DMS 273 treated with DMSO at 0.1 percent for 48 hours (cell line): Measurements from ENCODE around the gene NOC3L.
"Not testable (repeated sequence)": the region's sequence is repeated elsewhere in the genome, so short reads cannot be mapped to it uniquely, and the experiment has no call there.

ENCODE experiments used
- DNase-seq: peaks from one replicate; lab custom pipeline; 2025; lab: John Stamatoyannopoulos, UW

The NOC3L gene

GRCh38 chr10:94361171-94361794 is 1.5 kb downstream of the NOC3L start:
- peak; percentile 1 for DNase-seq

- no peak for DNase-seq
Observed at GRCh38 chr10:94358480-94358879, 4.3 kb downstream of the NOC3L start.

GRCh38 chr10:94357193-94357592 is 5.5 kb downstream of the NOC3L start:
- no peak for DNase-seq

- no peak for DNase-seq
Observed at GRCh38 chr10:94355841-94356240, 6.9 kb downstream of the NOC3L start.

DNA sequence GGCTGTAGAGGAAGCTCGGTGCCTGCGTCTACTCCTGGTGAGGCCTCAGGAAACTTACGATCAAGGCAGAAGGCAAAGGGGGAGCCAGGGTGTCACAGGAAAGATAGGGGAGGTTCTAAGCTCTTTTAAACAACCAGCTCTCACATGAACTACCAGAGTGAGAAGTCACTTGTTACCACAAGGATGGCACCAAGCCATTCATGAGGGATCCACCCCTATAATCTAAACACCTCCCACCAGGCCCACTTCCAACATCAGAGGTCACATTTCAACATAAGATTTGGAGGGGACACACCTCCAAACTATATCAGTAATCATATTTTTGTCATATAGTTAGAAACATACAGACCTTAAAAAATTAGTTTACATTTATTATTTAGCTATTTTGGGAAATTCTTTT is 9.4 kb downstream of the NOC3L start:
- DNase-seq, result no peak

DNA sequence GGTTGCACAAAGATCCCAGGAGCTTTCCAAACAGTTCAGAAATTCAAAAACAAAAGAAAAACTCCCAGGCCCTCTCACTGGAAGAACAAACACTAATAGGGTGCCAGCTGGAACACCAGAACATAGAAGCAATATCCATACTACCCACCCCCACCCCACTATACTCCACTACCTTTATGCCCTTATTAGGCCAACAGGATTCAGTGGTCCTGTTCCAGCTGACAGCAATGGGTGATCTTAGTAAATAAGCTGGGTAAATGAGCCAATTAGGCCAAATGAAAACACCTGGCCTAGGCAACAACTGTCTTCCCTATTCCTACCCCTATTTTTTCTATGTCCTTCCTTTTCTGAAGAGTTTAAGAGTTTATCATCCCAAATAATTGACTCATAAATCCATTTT is 11.7 kb downstream of the NOC3L start:
- no peak for DNase-seq

- DNase-seq, result not testable (repeated sequence)
Observed at GRCh38 chr10:94350500-94350899, 12.2 kb downstream of the NOC3L start.

DNA sequence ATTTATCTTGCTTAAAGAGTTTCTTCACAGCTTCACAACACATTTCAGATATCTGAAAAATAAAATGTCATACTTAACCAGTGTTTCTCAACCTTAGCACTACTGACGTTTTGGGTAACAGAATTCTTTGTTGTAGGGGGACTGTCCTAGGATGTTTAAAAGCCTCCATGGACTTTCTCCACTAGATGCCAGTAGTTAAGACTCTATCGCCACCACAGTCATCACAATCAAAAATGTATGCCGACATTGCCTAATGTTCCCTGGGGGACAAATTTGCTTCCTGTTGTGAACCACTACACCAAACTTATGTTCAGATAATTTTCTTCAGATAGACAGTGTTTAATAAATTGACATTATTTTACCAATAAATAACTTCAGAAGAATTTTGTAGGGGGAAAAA is 13.4 kb downstream of the NOC3L start:
- DNase-seq, result no peak

GRCh38 chr10:94344522-94345122 is 18.1 kb downstream of the NOC3L start:
- DNase-seq, result no peak

DNA sequence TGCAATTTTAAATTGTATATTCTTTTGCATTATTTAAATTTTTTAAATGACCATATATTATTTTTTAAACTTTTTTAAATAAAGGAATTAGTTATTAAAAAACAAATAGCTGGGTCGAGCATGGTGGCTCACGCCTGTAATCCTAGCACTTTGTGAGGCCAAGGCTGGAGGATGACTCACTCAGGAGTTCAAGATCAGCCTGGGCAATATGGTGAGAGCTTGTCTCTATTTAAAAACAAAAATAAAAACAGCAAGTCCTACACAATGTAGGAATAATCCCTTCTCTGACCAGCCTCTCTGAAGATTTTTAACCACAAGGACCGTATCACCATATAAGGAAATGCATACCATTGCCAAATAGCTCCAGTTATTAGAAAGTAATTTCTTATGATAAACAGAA is 19.6 kb downstream of the NOC3L start:
- no peak for DNase-seq

GRCh38 chr10:94334857-94335256 is 27.9 kb downstream of the NOC3L start:
- DNase-seq, result no peak

DNA sequence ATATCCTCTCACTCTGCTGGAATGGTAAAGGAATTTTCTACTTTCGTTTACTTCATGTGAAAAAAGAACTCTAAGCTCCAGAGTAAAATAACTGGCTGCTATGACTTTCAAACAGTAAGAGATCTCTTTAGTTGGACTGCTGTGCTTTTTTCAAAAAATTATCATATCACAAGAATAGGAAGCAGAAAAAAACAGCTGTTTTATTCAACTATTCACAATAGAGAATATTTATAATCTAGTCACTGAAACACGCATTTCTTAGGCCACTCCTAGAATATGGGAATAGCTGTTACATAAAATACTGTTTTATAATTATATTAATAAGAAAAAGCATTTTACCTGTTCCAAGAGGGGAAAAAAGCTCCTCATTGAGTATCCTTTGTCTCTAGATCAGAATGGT is 29.7 kb downstream of the NOC3L start:
- DNase-seq, result no peak

DNA sequence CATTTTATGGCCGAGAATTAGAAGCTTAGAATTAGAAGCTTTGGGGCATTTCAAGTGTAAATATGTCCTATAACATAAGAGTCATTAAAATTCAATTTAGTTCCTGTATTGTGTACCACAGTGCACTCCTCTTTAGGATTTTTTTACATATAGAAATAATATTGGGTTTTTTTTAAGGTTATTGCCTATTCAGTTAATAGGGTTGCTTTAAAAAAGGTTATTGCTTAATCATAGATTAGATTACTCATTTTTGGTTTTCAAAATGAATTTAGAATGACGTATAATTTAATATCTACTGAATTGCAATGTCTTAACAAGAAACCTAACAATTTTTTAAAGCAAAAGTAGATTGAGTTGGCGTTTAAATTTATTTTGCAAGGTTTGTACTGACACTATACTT is 34.1 kb downstream of the NOC3L start:
- no peak for DNase-seq

DNA sequence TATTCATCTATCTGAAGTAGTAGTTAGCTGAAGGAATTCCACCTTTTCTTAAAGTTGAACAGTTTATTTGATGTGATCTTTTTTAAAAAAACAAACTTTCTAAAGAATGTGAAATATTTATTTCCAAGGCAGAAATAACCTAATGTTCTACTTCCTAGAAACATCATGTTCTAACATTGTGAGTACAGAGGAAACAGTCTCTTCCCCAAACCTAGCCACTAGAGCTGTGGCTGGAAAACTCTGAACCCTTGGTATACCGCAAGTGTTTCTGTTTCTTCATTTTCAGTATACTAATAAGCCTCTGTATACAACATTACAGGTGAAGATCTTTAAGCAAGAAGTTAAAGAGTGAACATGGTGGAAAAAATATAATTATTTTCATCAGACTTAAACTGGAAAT is 35.1 kb downstream of the NOC3L start:
- no peak for DNase-seq

- DNase-seq, result no peak
Observed at GRCh38 chr10:94324609-94325233, 38.0 kb downstream of the NOC3L start.

DNA sequence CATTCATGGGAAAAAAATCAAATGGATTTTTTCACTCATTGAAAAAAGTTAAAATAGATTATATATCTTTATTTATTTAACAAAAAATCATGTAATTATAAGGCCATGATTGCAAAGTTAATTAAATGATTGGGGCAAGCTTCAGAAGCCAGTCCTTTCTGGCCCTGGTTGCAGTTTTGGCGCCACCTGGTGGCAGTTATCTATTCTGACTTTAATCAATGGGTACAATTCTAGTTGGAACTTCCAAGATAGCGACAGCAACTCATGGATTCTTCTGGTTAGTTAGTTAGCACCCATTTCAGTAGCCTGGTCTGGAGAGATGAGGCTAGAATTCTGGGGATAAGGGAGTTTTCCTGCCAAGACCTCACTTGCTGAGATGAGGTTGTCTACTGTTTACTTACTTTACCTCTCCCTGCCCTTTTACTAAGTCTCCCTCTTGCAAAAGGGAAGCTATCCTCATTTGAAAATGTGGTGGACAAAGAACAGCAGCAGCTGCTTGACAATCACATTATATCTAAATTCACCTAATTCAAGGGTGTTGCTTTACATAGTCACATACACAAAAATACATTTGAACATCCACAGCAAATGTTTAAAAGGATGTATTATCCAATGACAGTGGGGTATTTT is 42.3 kb downstream of the NOC3L start:
- no peak for DNase-seq

DNA sequence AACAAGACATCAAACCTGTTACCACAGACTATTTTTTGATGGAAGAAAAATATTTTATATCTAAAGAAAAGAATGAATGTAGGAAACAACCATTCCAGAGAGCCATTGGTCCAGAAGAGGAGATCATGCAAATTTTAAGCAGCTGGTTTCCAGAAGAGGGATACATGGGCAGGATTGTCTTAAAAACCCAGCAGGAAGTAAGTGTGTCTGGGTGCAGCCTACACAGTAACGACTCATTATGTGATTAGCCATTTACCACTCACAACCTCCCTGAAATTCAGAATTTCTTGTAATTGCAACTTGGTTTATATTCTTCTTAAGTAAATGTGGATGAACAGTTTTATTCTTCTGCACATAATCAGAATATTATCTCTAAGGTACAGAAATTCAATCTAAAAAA is 46.2 kb downstream of the NOC3L start:
- DNase-seq, result no peak

GRCh38 chr10:94315975-94316464 is 46.7 kb downstream of the NOC3L start:
- no peak for DNase-seq

DNA sequence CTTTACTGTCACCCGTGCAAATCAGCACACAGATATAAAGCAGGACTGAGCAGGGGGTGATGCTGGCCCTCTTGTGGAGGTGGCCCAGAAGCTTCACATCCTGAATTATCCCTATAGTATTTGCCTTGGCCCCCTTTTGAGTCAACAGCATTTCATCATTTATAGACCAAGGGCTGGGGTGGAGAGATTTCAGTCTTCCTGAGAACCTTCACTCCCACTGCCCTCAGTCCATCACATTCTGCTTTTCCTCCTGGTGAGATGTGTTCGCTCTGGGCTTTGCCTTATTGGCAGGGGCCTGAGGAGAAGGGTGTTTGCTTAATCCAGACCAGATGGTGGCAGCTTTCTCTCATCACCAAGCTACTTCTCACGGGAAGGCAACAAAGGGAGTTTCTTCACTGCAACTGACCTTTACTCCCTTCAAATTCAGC is 47.7 kb downstream of the NOC3L start:
- no peak for DNase-seq

GRCh38 chr10:94310369-94310768 is 52.4 kb downstream of the NOC3L start:
- DNase-seq, result no peak

DNA sequence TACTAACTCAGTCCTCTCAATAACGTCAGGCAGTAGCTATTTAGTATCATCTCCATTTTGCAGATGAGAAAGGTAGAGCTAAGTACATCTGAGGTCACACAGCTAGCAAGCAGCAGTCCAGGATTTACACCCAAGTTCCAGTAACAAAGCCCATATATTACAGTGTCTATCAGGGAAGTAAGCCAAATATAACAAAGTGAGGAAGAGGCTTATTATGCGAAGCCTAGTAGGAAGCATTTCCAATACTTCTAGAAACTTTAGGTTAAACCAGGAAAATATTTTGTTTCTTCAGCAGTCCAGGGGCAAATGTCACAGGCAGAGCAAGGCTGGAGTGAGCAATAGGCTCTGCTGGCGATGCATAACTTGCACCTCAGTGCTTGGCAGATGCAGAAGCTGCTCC is 53.9 kb downstream of the NOC3L start:
- no peak for DNase-seq

DNA sequence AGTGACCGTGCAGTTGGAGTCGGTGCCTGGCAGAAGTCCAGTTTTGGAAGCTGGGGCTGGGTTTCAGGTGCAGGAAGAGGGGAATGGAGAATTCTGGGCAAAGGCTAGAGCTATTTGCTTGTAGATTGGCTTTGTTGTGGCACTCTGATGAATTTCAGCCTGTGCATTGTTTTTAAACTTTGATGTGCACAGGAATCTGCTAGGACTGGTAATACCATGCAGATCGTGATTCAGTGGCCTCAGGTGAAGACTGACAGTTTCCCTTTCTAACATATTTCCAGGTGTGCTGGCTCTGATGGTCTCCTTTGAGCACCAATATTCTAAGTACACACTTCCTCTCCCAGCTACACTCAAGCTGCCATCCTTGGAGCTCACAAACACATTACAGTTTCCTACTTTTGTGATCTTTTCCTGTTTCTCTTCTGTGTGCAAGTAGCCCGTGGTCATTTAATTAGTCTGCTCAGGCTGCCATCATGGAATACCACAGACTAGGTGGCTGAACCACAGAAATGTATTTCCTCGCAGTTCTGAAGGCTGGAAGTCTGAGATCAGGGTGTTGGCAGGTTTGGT is 55.6 kb downstream of the NOC3L start:
- no peak for DNase-seq

- no peak for DNase-seq
Observed at GRCh38 chr10:94303929-94304328, 58.8 kb downstream of the NOC3L start.
